HG03159 (cell line): ENCODE data around the gene FUCA2.
A peak's percentile ranks its signal among the peaks of the same experiment; 100 is the strongest.
"Not testable (repeated sequence)": the region's sequence is repeated elsewhere in the genome, so short reads cannot be mapped to it uniquely, and the experiment has no call there.

Experiments
- ATAC-seq: cut with Tn5 transposase; IDR thresholded peaks from one replicate; pipeline ENCODE4 v1.9.1; 2021; ENCODE audit warnings: mild to moderate bottlenecking, moderate library complexity; ENCODE audit not compliant: unreplicated experiment

FUCA2 gene

GRCh38 chr6:143536866-143537691 lies 25.6 kb upstream of the FUCA2 start:
- ATAC-seq = peak; percentile 64

GRCh38 chr6:143536461-143536865 lies 24.9 kb upstream of the FUCA2 start:
- ATAC-seq = peak; percentile 52

GRCh38 chr6:143535189-143535614 lies 23.7 kb upstream of the FUCA2 start:
- no peak for ATAC-seq

- no peak for ATAC-seq
Measured at GRCh38 chr6:143531720-143532499, 20.4 kb upstream of the FUCA2 start.

- ATAC-seq = no peak
Measured at GRCh38 chr6:143529095-143529494, 17.6 kb upstream of the FUCA2 start.

- ATAC-seq = peak; percentile 77
Measured at GRCh38 chr6:143528164-143528811, 16.8 kb upstream of the FUCA2 start.

- ATAC-seq = no peak
Measured at GRCh38 chr6:143527677-143528076, 16.2 kb upstream of the FUCA2 start.

- no peak for ATAC-seq
Measured at GRCh38 chr6:143525356-143525755, 13.8 kb upstream of the FUCA2 start.

GRCh38 chr6:143522039-143522600 lies 10.6 kb upstream of the FUCA2 start:
- ATAC-seq = no peak

GRCh38 chr6:143517447-143517773 lies 5.9 kb upstream of the FUCA2 start:
- ATAC-seq = no peak

GRCh38 chr6:143516690-143517446 lies 5.3 kb upstream of the FUCA2 start:
- no peak for ATAC-seq

GRCh38 chr6:143515766-143516355 lies 4.3 kb upstream of the FUCA2 start:
- no peak for ATAC-seq

- no peak for ATAC-seq
Measured at GRCh38 chr6:143515061-143515760, 3.7 kb upstream of the FUCA2 start.

- no peak for ATAC-seq
Measured at GRCh38 chr6:143513410-143513809, 1.9 kb upstream of the FUCA2 start.

GRCh38 chr6:143510326-143510725 lies 1.2 kb downstream of the FUCA2 start:
- not testable (repeated sequence) for ATAC-seq

- ATAC-seq = peak; percentile 60
Measured at GRCh38 chr6:143507358-143508145, 4.0 kb downstream of the FUCA2 start.

- no peak for ATAC-seq
Measured at GRCh38 chr6:143506620-143507019, 4.9 kb downstream of the FUCA2 start.

- no peak for ATAC-seq
Measured at GRCh38 chr6:143506199-143506598, 5.3 kb downstream of the FUCA2 start.

GRCh38 chr6:143505537-143505936 lies 6.0 kb downstream of the FUCA2 start:
- peak; percentile 41 for ATAC-seq
